Lung microvascular endothelial cell (primary cell): ENCODE data around the gene KIRREL3. TPM values are rescaled to one million over a fixed set of nuclear protein-coding genes. Genes with fewer than 3 reads are reported as not detected.

Experiments
- DNase-seq, 2 donors: peaks; one replicate each; pipeline versions ENCODE4 v3.0.0 to v3.0.0-alpha.2; 2010; ENCODE audit warnings: low read depth in 2 of 2
- total RNA-seq: library from RNA; depleted of rRNA; stranded (reverse); fragments of >200 nt; gene quantifications from 2 replicates; pipeline ENCODE4 v1.2.1, GENCODE V29; 2014

The KIRREL3 gene
- total RNA-seq, 1 donor from 2014 or later: under 0.01 TPM

- no peak for DNase-seq
Measured at GRCh38 chr11:126476266-126476924, 524.2 kb downstream of the KIRREL3 start.

- peak in 1 of 2 donors; percentile 23 for DNase-seq
Measured at GRCh38 chr11:126475014-126475991, 525.3 kb downstream of the KIRREL3 start.

GRCh38 chr11:126474220-126474619, 526.4 kb downstream of the KIRREL3 start:
- no peak for DNase-seq

GRCh38 chr11:126473269-126473668, 527.3 kb downstream of the KIRREL3 start:
- DNase-seq: no peak

- DNase-seq: no peak
Measured at GRCh38 chr11:126469311-126469710, 531.3 kb downstream of the KIRREL3 start.

- DNase-seq: peak in 1 of 2 donors; percentile 17
Measured at GRCh38 chr11:126468102-126468521, 532.5 kb downstream of the KIRREL3 start.

- no peak for DNase-seq
Measured at GRCh38 chr11:126467471-126467870, 533.1 kb downstream of the KIRREL3 start.

- DNase-seq: no peak
Measured at GRCh38 chr11:126467046-126467370, 533.6 kb downstream of the KIRREL3 start.

GRCh38 chr11:126466236-126467045, 534.1 kb downstream of the KIRREL3 start:
- DNase-seq: no peak

- DNase-seq: no peak
Measured at GRCh38 chr11:126465573-126466188, 534.9 kb downstream of the KIRREL3 start.

GRCh38 chr11:126464796-126465195, 535.8 kb downstream of the KIRREL3 start:
- DNase-seq: no peak

GRCh38 chr11:126462422-126462821, 538.1 kb downstream of the KIRREL3 start:
- DNase-seq: no peak

GRCh38 chr11:126461996-126462395, 538.6 kb downstream of the KIRREL3 start:
- DNase-seq: no peak

- DNase-seq: no peak
Measured at GRCh38 chr11:126461096-126461440, 539.5 kb downstream of the KIRREL3 start.

GRCh38 chr11:126460417-126461095, 540.0 kb downstream of the KIRREL3 start:
- DNase-seq: no peak

- DNase-seq: no peak
Measured at GRCh38 chr11:126459691-126460281, 540.8 kb downstream of the KIRREL3 start.

GRCh38 chr11:126457817-126458216, 542.8 kb downstream of the KIRREL3 start:
- DNase-seq: no peak

GRCh38 chr11:126456783-126457542, 543.6 kb downstream of the KIRREL3 start:
- no peak for DNase-seq

GRCh38 chr11:126456089-126456488, 544.5 kb downstream of the KIRREL3 start:
- no peak for DNase-seq
